Neutrophil (primary cell): ENCODE results near the gene CDC123.
A peak's percentile ranks its signal among the peaks of the same experiment; 100 is the strongest.

Experiments used
- H3K27ac ChIP-seq: fragments of 200-600 bp; sonication (generic); 2 replicates; pipeline ENCODE4 v1.5.1; 2016; ENCODE audit warnings: mild to moderate bottlenecking, moderate library complexity
- H3K27me3 ChIP-seq: fragments of 200-600 bp; sonication (generic); 2 replicates; pipeline ENCODE4 v1.6.0; 2016; ENCODE audit warnings: mild to moderate bottlenecking
- H3K36me3 ChIP-seq: fragments of 200-600 bp; sonication (generic); 2 replicates; pipeline ENCODE4 v1.5.1; 2017
- H3K4me1 ChIP-seq, 2 experiments: fragments of 200-600 bp in 1 of 2; sonication (generic) in 1 of 2; 1 replicate in 1 of 2; 2 replicates in 1 of 2; pipeline versions ENCODE4 v1.5.1 to v1.6.1; 2013 to 2016; ENCODE audit warnings: low read depth in 1 of 2, low read length in 1 of 2, mild to moderate bottlenecking in 1 of 2, moderate library complexity in 1 of 2; ENCODE audit not compliant: control insufficient read depth in 1 of 2, insufficient read depth in 1 of 2
- H3K4me3 ChIP-seq, 2 experiments: fragments of 200-600 bp in 1 of 2; sonication (generic) in 1 of 2; 1 replicate in 1 of 2; 2 replicates in 1 of 2; pipeline ENCODE4 v1.5.1; 2013 to 2016; ENCODE audit warnings: low read depth in 1 of 2, low read length in 1 of 2, mild to moderate bottlenecking in 1 of 2, moderate library complexity in 1 of 2
- H3K9me3 ChIP-seq: fragments of 200-600 bp; sonication (generic); 2 replicates; pipeline ENCODE4 v1.5.1; 2016
- TF ChIP-seq, protein P1 (sequence below): fragments of 200-600 bp; sonication (generic); IDR thresholded peaks from 2 replicates; pipeline ENCODE4 v1.5.1; 2016; ENCODE audit warnings: antibody characterized with exemption

The CDC123 gene

DNA sequence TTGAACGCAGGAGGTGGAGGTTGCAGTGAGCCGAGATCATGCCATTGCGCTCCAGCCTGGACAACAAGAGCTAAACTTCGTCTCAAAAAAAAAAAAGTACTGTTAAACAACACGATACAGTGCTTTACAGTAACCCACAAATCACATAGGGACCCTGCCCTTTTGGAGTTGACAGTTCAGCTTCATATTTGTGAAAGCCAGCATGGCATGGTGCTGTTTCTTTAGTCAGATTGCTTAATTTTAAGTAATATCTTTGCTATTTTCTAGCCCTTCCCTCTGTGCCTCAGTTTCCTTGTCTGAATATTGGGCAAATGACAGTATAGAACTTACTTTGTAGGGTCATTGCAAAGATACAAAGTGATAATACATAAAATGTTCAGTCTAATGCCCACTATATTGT lies 4.9 kb downstream of the CDC123 start:
- Histone ChIP-seq H3K4me3 (no peak overlapping the region), H3K4me1 (peaks cover 41 to 48% of the 10 kb centered on the region in 2 experiments), H3K27ac (peak overlapping the region; percentile 38), H3K9me3 (no peaks in the 10 kb centered on the region), H3K36me3 (peaks cover 29% of the 10 kb centered on the region), H3K27me3 (no peaks in the 10 kb centered on the region)
- TF ChIP-seq, protein P1, sequence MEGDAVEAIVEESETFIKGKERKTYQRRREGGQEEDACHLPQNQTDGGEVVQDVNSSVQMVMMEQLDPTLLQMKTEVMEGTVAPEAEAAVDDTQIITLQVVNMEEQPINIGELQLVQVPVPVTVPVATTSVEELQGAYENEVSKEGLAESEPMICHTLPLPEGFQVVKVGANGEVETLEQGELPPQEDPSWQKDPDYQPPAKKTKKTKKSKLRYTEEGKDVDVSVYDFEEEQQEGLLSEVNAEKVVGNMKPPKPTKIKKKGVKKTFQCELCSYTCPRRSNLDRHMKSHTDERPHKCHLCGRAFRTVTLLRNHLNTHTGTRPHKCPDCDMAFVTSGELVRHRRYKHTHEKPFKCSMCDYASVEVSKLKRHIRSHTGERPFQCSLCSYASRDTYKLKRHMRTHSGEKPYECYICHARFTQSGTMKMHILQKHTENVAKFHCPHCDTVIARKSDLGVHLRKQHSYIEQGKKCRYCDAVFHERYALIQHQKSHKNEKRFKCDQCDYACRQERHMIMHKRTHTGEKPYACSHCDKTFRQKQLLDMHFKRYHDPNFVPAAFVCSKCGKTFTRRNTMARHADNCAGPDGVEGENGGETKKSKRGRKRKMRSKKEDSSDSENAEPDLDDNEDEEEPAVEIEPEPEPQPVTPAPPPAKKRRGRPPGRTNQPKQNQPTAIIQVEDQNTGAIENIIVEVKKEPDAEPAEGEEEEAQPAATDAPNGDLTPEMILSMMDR, result no peak

DNA sequence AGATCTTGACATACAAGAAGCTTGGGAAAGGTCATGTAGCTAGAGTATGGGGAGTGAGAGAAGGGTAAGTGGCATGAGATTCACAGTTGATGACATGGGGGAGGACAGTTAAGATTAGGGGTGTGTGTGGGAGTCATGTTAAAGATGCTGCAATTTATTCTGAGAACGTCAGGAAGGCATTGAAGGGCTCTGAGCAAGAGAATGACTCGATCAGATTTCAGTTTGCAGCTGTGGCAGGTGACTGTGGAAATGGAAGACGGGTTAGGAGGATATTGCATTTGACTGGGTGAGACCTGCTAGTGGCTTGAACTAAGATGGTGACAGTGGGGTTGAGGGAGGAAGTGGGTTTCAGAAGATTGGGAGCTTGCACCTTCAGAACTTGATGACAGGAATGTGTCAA lies 5.6 kb downstream of the CDC123 start:
- Histone ChIP-seq H3K4me3 (no peak overlapping the region), H3K27me3 (no peaks in the 10 kb centered on the region), H3K4me1 (peaks cover 40 to 44% of the 10 kb centered on the region in 2 experiments), H3K27ac (peak overlapping the region; percentile 38), H3K9me3 (no peaks in the 10 kb centered on the region), H3K36me3 (peaks cover 29% of the 10 kb centered on the region)
- TF ChIP-seq, protein P1, result no peak

DNA sequence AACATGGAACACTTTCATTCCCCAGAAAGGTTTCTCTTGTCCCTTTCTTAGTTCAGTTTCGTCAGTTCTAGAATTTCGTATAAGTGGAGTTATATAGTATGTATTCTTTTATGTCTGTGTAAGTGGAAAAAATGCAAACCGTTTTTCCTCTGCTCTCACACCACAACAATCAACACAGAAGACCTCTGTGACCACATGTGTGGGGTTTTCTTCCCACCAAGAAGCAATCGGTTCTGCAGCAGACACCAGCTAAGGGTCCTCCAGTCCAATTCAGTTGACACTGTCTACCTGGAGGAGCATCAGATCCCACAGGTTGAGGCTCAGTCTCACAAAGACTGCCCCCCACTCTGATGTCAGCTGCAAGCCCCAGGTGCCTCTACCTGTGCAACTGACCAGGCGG lies 6.2 kb downstream of the CDC123 start:
- Histone ChIP-seq H3K9me3 (no peaks in the 10 kb centered on the region), H3K27ac (no peak overlapping the region), H3K36me3 (peaks cover 29% of the 10 kb centered on the region), H3K27me3 (no peaks in the 10 kb centered on the region), H3K4me1 (peaks cover 33 to 38% of the 10 kb centered on the region in 2 experiments), H3K4me3 (no peak overlapping the region)
- TF ChIP-seq, protein P1, result no peak

DNA sequence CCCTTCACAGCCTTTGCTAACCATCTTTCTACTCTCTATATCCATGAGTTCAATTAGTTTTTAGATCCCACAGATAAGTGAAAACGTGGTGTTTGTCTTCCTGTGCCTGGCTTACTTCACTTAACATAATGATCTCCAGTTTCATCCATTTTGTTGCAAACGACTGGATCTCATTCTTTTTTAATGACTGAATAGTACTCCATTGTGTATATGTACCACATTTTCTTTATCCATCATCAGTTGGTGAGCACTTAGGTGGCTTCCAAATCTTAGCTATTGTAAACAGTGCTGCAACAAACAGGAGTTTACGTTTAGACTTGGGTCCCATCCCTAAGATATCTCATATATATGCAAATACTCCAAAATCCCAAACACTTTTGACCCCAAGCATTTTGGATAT lies 9.1 kb downstream of the CDC123 start:
- H3K9me3 ChIP-seq, result no peaks in the 10 kb centered on the region
- H3K36me3 ChIP-seq, result peaks cover 44% of the 10 kb centered on the region
- no peaks in the 10 kb centered on the region for H3K27me3 ChIP-seq
- H3K4me3 ChIP-seq, result no peak overlapping the region
- no peak overlapping the region for H3K27ac ChIP-seq
- H3K4me1 ChIP-seq, result peaks cover 10 to 14% of the 10 kb centered on the region in 2 experiments
- TF ChIP-seq, protein P1, result no peak

DNA sequence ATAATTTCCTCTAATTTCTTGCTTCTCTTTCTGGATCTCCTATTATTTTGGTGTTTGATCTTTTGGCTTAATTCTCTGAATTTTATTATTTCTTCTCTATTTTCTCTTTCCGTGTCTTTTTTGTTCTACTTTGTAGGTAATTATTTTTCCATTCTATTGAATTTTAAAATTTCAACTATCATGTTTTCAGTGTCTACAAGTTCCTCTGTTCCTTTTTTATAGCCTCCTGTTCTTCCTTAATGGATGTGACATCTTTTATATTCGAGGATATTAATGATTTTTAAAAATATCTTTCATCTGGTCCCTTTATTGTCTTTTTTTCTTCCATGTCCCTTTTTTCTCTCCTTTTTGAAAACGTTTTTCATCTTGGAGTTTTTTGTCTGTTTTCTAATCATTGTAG lies 11.1 kb downstream of the CDC123 start:
- Histone ChIP-seq H3K4me1 (no peaks in the 10 kb centered on the region), H3K36me3 (peaks cover 51% of the 10 kb centered on the region), H3K27me3 (no peaks in the 10 kb centered on the region), H3K9me3 (no peaks in the 10 kb centered on the region), H3K27ac (no peak overlapping the region), H3K4me3 (no peak overlapping the region)
- TF ChIP-seq, protein P1, result no peak

DNA sequence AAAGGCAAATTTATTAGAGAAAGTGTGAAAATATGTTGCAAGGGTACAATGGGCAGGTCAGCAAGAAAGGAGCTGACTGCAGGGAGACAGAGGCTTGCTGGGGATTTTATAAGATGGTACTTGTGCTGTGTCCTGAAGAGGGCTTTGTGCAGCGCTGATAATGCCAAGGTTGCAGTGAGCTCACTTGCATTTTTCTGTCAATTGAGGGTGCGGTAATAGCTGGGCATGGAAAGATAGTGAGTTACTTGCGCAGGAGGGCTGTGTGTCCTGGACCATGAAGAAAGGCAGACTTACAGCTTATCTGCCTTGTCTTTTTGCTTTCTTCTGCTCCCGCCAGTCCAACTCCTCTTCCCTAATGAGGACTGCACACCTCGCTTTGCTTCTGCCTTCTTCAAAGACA lies 12.5 kb downstream of the CDC123 start:
- peaks cover 46% of the 10 kb centered on the region for H3K36me3 ChIP-seq
- no peaks in the 10 kb centered on the region for H3K9me3 ChIP-seq
- TF ChIP-seq, protein P1, result no peak

More for the DNA sequence above, 12.5 kb downstream of the CDC123 start:
- Histone ChIP-seq H3K4me1 (no peaks in the 10 kb centered on the region), H3K4me3 (no peak overlapping the region), H3K27me3 (no peaks in the 10 kb centered on the region), H3K27ac (no peak overlapping the region)
